ENCODE measurements around the gene GSS. TPM values are rescaled to one million over a fixed set of nuclear protein-coding genes. Genes with fewer than 3 reads are reported as not detected.
A peak's percentile ranks its signal among the peaks of the same experiment; 100 is the strongest.
"Not testable (repeated sequence)": the region's sequence is repeated elsewhere in the genome, so short reads cannot be mapped to it uniquely, and the experiment has no call there.

GSS gene
- total and polyA plus RNA-seq, 2 donors from 2014 or later = 54.9 to 71.5 TPM

DNA sequence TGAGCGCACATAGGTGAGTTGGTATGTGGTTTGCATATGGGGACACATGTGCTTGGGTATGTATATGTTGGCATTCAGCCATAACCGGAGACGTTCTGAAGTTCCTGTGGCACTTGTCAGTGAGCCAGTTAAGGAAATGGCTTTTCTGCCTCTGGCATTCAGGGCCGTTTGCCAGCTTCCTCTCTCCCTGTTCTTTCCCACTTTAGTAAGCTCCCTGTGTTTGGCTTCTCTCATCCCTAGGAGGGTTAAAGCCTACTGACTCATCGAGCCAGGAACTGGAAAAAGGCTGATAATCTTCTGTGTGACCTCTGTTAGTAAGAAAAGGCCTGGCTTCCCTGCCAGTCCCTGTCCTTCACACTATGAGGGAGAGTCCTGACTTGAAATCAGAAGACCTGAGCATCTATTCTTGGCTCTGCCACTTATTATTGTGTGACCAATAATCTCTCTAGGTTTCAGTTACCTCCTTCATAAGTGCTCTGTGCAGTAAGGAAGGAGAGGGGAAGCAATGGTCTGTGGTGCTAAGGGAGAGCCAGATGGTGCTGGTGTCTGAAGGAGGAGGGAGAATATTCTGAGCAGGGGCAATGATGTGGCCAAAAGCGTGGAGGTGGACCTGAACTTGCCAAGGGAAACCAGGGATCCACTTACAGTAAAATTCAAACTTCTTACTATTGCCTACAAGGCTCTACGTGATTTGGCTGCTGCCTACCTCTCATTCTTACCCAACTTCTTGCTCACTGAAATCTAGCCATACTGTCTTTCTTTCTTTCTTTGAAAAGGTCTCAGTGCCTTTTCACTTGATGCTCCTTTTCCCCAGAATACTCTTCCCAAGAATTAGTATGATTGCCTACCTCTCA, 47.8 kb downstream of the GSS start:
- no peak overlapping the region for H3K9ac ChIP-seq (ENCODE audit: low read length in 3 of 3)
- H3K36me3 ChIP-seq (ENCODE audit: control insufficient read depth in 2 of 3, insufficient read depth in 3 of 3, low read length in 3 of 3) = no peaks in the 10 kb centered on the region
- TF ChIP-seq, protein P1, sequence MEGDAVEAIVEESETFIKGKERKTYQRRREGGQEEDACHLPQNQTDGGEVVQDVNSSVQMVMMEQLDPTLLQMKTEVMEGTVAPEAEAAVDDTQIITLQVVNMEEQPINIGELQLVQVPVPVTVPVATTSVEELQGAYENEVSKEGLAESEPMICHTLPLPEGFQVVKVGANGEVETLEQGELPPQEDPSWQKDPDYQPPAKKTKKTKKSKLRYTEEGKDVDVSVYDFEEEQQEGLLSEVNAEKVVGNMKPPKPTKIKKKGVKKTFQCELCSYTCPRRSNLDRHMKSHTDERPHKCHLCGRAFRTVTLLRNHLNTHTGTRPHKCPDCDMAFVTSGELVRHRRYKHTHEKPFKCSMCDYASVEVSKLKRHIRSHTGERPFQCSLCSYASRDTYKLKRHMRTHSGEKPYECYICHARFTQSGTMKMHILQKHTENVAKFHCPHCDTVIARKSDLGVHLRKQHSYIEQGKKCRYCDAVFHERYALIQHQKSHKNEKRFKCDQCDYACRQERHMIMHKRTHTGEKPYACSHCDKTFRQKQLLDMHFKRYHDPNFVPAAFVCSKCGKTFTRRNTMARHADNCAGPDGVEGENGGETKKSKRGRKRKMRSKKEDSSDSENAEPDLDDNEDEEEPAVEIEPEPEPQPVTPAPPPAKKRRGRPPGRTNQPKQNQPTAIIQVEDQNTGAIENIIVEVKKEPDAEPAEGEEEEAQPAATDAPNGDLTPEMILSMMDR (IDR thresholded peaks at IDR 0.05; ENCODE audit: borderline replicate concordance, extremely low read depth, insufficient read depth) = no peak
- no peak overlapping the region for H3K4me3 ChIP-seq (ENCODE audit: low read length in 3 of 3)
- H3K27me3 ChIP-seq (ENCODE audit: control insufficient read depth, insufficient read depth, low read length) = no peaks in the 10 kb centered on the region
- no peaks in the 10 kb centered on the region for H3K9me3 ChIP-seq (ENCODE audit: control insufficient read depth in 2 of 3, insufficient read depth in 1 of 3, low read length in 3 of 3)
- intact Hi-C loops (cut with DNase I) = no loop called here
- FAIRE-seq = no peak
- H3K4me1 ChIP-seq (ENCODE audit: control insufficient read depth in 2 of 3, insufficient read depth in 2 of 3, low read depth in 1 of 3, low read length in 3 of 3) = peaks cover 0 to 25% (median 10%) of the 10 kb centered on the region in 3 donors
- peak in 3 of 5 donors; percentile 30 to 88 (median 46) for DNase-seq
- peak overlapping the region; percentile 69 to 74 for H3K27ac ChIP-seq (ENCODE audit: low read depth in 2 of 2, low read length in 2 of 2)

- DNase-seq = no peak
- H3K27ac ChIP-seq (ENCODE audit: low read depth in 2 of 2, low read length in 2 of 2) = peak overlapping the region; percentile 5 to 57
Measured at GRCh38 chr20:34904202-34904621, 51.4 kb downstream of the GSS start.

GRCh38 chr20:34898731-34899130, 56.9 kb downstream of the GSS start:
- H3K27me3 ChIP-seq (ENCODE audit: control insufficient read depth, insufficient read depth, low read length); H3K9ac ChIP-seq (ENCODE audit: low read length in 3 of 3); H3K27ac ChIP-seq (ENCODE audit: low read depth in 2 of 2, low read length in 2 of 2); DNase-seq; intact Hi-C loops (cut with DNase I); H3K4me3 ChIP-seq (ENCODE audit: low read length in 3 of 3); H3K9me3 ChIP-seq (ENCODE audit: control insufficient read depth in 2 of 3, insufficient read depth in 1 of 3, low read length in 3 of 3); FAIRE-seq; H3K36me3 ChIP-seq (ENCODE audit: control insufficient read depth in 2 of 3, insufficient read depth in 3 of 3, low read length in 3 of 3): not testable (repeated sequence)
- peaks cover 0 to 12% (median 8%) of the 10 kb centered on the region in 3 donors for H3K4me1 ChIP-seq (ENCODE audit: control insufficient read depth in 2 of 3, insufficient read depth in 2 of 3, low read depth in 1 of 3, low read length in 3 of 3)

More at GRCh38 chr20:34904202-34904621, 51.4 kb downstream of the GSS start:
- TF ChIP-seq, protein P1 (IDR thresholded peaks at IDR 0.05; ENCODE audit: borderline replicate concordance, extremely low read depth, insufficient read depth) = no peak
- no peaks in the 10 kb centered on the region for H3K9me3 ChIP-seq (ENCODE audit: control insufficient read depth in 2 of 3, insufficient read depth in 1 of 3, low read length in 3 of 3)
- H3K27me3 ChIP-seq (ENCODE audit: control insufficient read depth, insufficient read depth, low read length) = no peaks in the 10 kb centered on the region
- no peak overlapping the region for H3K9ac ChIP-seq (ENCODE audit: low read length in 3 of 3)
- no peak overlapping the region for H3K4me3 ChIP-seq (ENCODE audit: low read length in 3 of 3)
- H3K4me1 ChIP-seq (ENCODE audit: control insufficient read depth in 2 of 3, insufficient read depth in 2 of 3, low read depth in 1 of 3, low read length in 3 of 3) = peaks cover 0 to 25% (median 12%) of the 10 kb centered on the region in 3 donors
- no peak for FAIRE-seq
- no peaks in the 10 kb centered on the region for H3K36me3 ChIP-seq (ENCODE audit: control insufficient read depth in 2 of 3, insufficient read depth in 3 of 3, low read length in 3 of 3)
- intact Hi-C loops (cut with DNase I) = no loop called here

- H3K9ac ChIP-seq (ENCODE audit: low read length in 3 of 3); H3K27me3 ChIP-seq (ENCODE audit: control insufficient read depth, insufficient read depth, low read length); H3K9me3 ChIP-seq (ENCODE audit: control insufficient read depth in 2 of 3, insufficient read depth in 1 of 3, low read length in 3 of 3); H3K36me3 ChIP-seq (ENCODE audit: control insufficient read depth in 2 of 3, insufficient read depth in 3 of 3, low read length in 3 of 3); FAIRE-seq; intact Hi-C loops (cut with DNase I); H3K27ac ChIP-seq (ENCODE audit: low read depth in 2 of 2, low read length in 2 of 2); H3K4me3 ChIP-seq (ENCODE audit: low read length in 3 of 3); DNase-seq; H3K4me1 ChIP-seq (ENCODE audit: control insufficient read depth in 2 of 3, insufficient read depth in 2 of 3, low read depth in 1 of 3, low read length in 3 of 3): not testable (repeated sequence)
Measured at GRCh38 chr20:34898129-34898528, 57.5 kb downstream of the GSS start.
